Stomach (tissue), 9 donors: ENCODE measurements around the gene BRD2. TPM values are rescaled to one million over a fixed set of nuclear protein-coding genes. Genes with fewer than 3 reads are reported as not detected.
A peak's percentile ranks its signal among the peaks of the same experiment; 100 is the strongest.

Experiments
- DNase-seq, 2 donors: peaks; one replicate each; pipeline versions ENCODE4 v3.0.0 to v3.0.0-alpha.2; 2013 to 2019
- H3K27ac ChIP-seq, 5 donors: fragments of 200-600 bp in 4 of 5; sonication (generic) in 4 of 5; one replicate each; pipeline ENCODE4 v1.5.1; 2013 to 2019; ENCODE audit warnings: mild to moderate bottlenecking in 1 of 5, moderate library complexity in 1 of 5
- H3K27me3 ChIP-seq, 3 donors: fragments of 200-600 bp; sonication (generic); one replicate each; pipeline ENCODE4 v1.5.1; 2017 to 2019; ENCODE audit warnings: mixed run types in 1 of 3
- H3K36me3 ChIP-seq, 4 donors: fragments of 200-600 bp; sonication (generic); 1 replicate in 3 of 4; 2 replicates in 1 of 4; pipeline ENCODE4 v1.5.1; 2016 to 2019
- H3K4me1 ChIP-seq, 4 donors: fragments of 200-600 bp; sonication (generic); one replicate each; pipeline ENCODE4 v1.5.1; 2016 to 2019
- H3K4me3 ChIP-seq, 4 donors: fragments of 200-600 bp; sonication (generic) in 3 of 4; one replicate each; pipeline ENCODE4 v1.5.1; 2016 to 2019; ENCODE audit warnings: mild to moderate bottlenecking in 1 of 4
- H3K9me3 ChIP-seq, 4 donors: fragments of 200-600 bp; sonication (generic); one replicate each; pipeline ENCODE4 v1.5.1; 2016 to 2019
- EP300 ChIP-seq: sonication (generic); formaldehyde crosslinking; IDR thresholded peaks from one replicate; pipeline ENCODE4 v1.6.1; 2017; ENCODE audit warnings: antibody characterized with exemption
- POLR2A ChIP-seq, 4 donors: fragments of 450-650 bp; IDR thresholded peaks; one replicate each; pipeline ENCODE4 v1.6.1; 2016; ENCODE audit warnings: antibody characterized with exemption in 4 of 4, control low read depth in 2 of 4, mild to moderate bottlenecking in 1 of 4, moderate library complexity in 1 of 4
- POLR2AphosphoS5 ChIP-seq, 3 donors: sonication (generic); formaldehyde crosslinking; IDR thresholded peaks; one replicate each; pipeline ENCODE4 v1.6.1; 2016; ENCODE audit warnings: antibody characterized with exemption in 3 of 3
- WGBS, 5 donors: extraction: QIAGEN DNeasy Blood & Tissue Kit in 3 of 5; methylation state at CpG; one replicate each; pipeline versions ENCODE4 v1.1.5 to v1.1.7; 2013 to 2018; 5-methylcytosine and 5-hydroxymethylcytosine counted together
- intact Hi-C: fragments of 100-400 bp; cut with DNase I; formaldehyde crosslinking; loops from one replicate; pipeline ENCODE4 v1.15.1; 2023; ENCODE audit warnings: low total_unique reads
- polyA plus RNA-seq, 3 donors: library from polyadenylated mRNA; stranded (reverse); fragments of 200-250 nt; gene quantifications; one replicate each; pipeline ENCODE4 v1.2.3, GENCODE V29; 2013
- total RNA-seq, 5 donors: library from RNA; depleted of rRNA; stranded (reverse); fragments of >200 nt; gene quantifications; one replicate each; pipeline versions ENCODE4 v1.1.0 to v1.2.3, GENCODE V29; 2014 to 2016
- TF ChIP-seq, protein P1 (sequence below), 7 experiments: fragments of 450-650 bp in 4 of 7; fragments of 200-600 bp in 3 of 7; sonication (generic) in 3 of 7; IDR thresholded peaks; one replicate each; pipeline ENCODE4 v1.5.1; 2016 to 2019; ENCODE audit warnings: antibody characterized with exemption in 7 of 7, control low read depth in 2 of 7, mild to moderate bottlenecking in 1 of 7
- donor health status: healthy with polysubstance abuse.
- donor health status: Bipolar disorder and iron deficiency.
- donor health status: healthy.

The BRD2 gene
- total and polyA plus RNA-seq, 8 donors, result 70.7 to 538 (median 129) TPM

DNA sequence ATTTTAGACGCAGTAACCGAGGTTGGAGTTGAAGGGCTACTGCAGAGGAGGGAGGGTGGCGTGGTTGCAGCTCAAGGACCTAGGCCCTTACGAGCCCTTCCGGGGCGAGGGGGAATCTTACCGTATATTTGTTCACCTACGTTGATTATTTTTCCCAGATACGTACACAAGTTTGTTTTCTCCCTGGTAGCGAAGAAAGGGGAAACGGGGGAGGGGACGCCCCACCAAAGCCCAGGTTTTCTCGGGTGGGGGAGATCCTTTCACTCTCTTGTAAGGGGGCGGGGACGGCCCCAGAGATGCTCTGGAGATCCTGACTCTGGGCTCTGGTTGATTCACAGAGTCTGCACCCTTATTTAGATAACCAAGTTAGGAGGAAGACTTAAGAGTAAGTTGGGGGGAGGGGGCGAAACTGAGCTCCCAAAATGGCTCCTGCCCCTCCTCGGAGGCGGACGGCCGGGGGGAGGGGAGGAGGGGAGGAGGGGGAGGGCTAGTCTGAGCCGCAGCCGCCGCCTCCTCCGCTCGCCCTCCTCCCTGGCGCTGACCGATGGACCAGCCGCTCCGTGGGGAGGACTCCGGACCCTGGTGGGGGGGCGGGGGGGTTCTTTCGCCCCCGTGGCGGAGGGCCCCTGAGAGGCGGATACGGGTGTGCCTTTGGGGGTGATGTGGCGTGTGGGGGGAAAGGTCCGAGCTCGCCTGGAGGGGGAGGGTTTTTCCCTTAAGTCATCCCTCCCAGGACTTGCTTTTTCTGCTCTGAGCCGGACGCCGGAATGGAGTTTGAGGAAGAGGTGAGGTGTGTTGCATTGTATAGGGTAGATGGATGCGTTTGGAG lies 2.2 kb downstream of the BRD2 start:
- Histone ChIP-seq H3K27ac (peak overlapping the region; percentile 93 to 100 (median 99)), H3K4me3 (peak overlapping the region; percentile 73 to 99 (median 88)), H3K36me3 (peaks cover 26 to 35% (median 31%) of the 10 kb centered on the region in 4 donors), H3K9me3 (no peaks in the 10 kb centered on the region), H3K27me3 (no peaks in the 10 kb centered on the region), H3K4me1 (peaks cover 32 to 35% (median 34%) of the 10 kb centered on the region in 4 donors)
- WGBS, 5 donors, result 0 to 2% (median 1%) methylated on average over 20 to 42 of the region's 43 CpGs
- intact Hi-C loops, result no loop called here
- TF ChIP-seq POLR2AphosphoS5 (IDR thresholded peaks at IDR 0.05) (peak; percentile 3 to 63 (median 45)), EP300 (no peak)
- DNase-seq, result peak; percentile 89 to 96

DNA sequence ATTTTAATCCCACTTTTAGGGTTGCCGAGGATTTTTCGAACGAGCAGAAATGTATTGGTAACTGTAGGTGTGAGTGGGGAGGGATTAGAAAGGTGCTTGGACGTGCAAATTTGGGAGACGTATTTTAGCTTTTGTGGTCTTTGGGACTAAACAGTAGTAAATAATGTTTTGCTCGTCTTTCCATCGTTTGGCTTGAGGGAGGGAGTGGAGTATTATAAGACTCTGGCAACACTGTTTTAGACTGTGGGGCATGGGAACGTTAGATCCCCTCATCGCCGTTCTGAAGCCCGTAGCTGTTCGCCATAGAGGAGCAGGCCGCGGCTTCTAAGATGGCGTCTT lies 2.8 kb downstream of the BRD2 start:
- TF ChIP-seq POLR2AphosphoS5 (IDR thresholded peaks at IDR 0.05), result no peak
- TF ChIP-seq, protein P1, sequence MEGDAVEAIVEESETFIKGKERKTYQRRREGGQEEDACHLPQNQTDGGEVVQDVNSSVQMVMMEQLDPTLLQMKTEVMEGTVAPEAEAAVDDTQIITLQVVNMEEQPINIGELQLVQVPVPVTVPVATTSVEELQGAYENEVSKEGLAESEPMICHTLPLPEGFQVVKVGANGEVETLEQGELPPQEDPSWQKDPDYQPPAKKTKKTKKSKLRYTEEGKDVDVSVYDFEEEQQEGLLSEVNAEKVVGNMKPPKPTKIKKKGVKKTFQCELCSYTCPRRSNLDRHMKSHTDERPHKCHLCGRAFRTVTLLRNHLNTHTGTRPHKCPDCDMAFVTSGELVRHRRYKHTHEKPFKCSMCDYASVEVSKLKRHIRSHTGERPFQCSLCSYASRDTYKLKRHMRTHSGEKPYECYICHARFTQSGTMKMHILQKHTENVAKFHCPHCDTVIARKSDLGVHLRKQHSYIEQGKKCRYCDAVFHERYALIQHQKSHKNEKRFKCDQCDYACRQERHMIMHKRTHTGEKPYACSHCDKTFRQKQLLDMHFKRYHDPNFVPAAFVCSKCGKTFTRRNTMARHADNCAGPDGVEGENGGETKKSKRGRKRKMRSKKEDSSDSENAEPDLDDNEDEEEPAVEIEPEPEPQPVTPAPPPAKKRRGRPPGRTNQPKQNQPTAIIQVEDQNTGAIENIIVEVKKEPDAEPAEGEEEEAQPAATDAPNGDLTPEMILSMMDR (IDR thresholded peaks at IDR 0.05), result peak in 1 of 7 experiments; percentile 3
- peak overlapping the region; percentile 73 to 99 (median 88) for H3K4me3 ChIP-seq
- H3K27me3 ChIP-seq, result no peaks in the 10 kb centered on the region
- H3K36me3 ChIP-seq, result peaks cover 32 to 41% (median 37%) of the 10 kb centered on the region in 4 donors
- peaks cover 32 to 37% (median 34%) of the 10 kb centered on the region in 4 donors for H3K4me1 ChIP-seq
- DNase-seq, result no peak
- peak overlapping the region; percentile 93 to 100 (median 99) for H3K27ac ChIP-seq
- 0 to 1% (median 0%) methylated on average over 15 of the region's 15 CpGs for WGBS, 5 donors
- no peaks in the 10 kb centered on the region for H3K9me3 ChIP-seq
- intact Hi-C loops, result no loop called here

DNA sequence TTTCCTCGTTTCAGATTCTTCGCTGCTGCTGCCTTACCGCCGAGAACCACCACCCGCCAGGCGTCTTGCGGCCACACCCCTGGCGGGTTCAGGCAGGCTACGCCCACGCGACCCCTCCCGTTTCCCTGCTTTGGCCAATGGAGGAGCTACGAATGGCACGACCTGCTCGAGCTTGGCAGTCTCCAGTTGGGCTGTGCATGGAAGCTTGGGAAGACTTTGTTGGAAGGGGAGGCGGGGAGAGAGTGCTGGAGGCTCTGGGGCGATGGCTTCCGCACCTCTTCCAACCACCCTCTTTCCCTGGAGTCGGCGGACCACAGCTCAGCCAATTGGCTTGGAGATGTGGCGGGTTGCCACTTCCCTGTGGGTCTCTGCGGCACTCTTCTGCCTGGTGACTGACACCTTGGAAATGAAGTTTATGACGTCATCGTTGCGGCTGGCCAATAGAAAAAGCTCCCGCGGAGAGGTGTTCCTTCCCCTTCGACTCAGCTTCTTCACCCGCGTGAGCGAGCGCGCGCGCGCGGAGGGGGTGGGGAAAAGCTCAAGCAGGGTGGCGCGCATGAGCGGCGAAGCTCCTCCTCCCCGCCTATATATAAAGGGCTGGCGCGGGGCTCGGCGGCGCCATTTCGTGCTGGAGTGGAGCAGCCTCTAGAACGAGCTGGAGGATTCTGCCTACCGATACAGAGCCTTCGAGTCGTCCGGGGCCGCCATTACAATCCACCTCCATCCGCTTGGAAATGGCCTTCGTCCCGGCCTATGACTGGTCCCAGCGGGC lies 3.4 kb downstream of the BRD2 start:
- H3K36me3 ChIP-seq, result peaks cover 37 to 46% (median 43%) of the 10 kb centered on the region in 4 donors
- peak overlapping the region; percentile 93 to 100 (median 99) for H3K27ac ChIP-seq
- H3K4me1 ChIP-seq, result peaks cover 32 to 37% (median 34%) of the 10 kb centered on the region in 4 donors
- peak; percentile 99 to 100 for DNase-seq
- no peaks in the 10 kb centered on the region for H3K27me3 ChIP-seq
- intact Hi-C loops, result no loop called here
- peak overlapping the region; percentile 79 to 99 (median 94) for H3K4me3 ChIP-seq
- TF ChIP-seq EP300, result no peak
- TF ChIP-seq, protein P1 (IDR thresholded peaks at IDR 0.05), result peak in 1 of 7 experiments; percentile 2
- peak in 2 of 4 donors; percentile 93 to 97 for TF ChIP-seq POLR2A (IDR thresholded peaks at IDR 0.05)
- peak; percentile 96 to 100 (median 99) for TF ChIP-seq POLR2AphosphoS5 (IDR thresholded peaks at IDR 0.05)
- WGBS, 5 donors, result 0 to 1% (median 0%) methylated on average over 31 to 58 of the region's 58 CpGs
- H3K9me3 ChIP-seq, result no peaks in the 10 kb centered on the region

GRCh38 chr6:32972353-32973143 lies 4.2 kb downstream of the BRD2 start:
- Histone ChIP-seq H3K27me3 (no peaks in the 10 kb centered on the region), H3K4me3 (peak overlapping the region; percentile 79 to 99 (median 94)), H3K9me3 (no peaks in the 10 kb centered on the region), H3K36me3 (peaks cover 45 to 54% (median 50%) of the 10 kb centered on the region in 4 donors), H3K4me1 (peaks cover 34 to 37% (median 35%) of the 10 kb centered on the region in 4 donors), H3K27ac (peak overlapping the region; percentile 93 to 100 (median 99))
- TF ChIP-seq POLR2AphosphoS5 (IDR thresholded peaks at IDR 0.05), result peak in 2 of 3 donors; percentile 3 to 52
- TF ChIP-seq, protein P1 (IDR thresholded peaks at IDR 0.05), result no peak
- intact Hi-C loops, result no loop called here
- peak in 1 of 2 donors; percentile 57 for DNase-seq
- WGBS, 5 donors, result 0 to 1% (median 0%) methylated on average over 38 to 70 of the region's 70 CpGs
